NCI-H526 (cell line): Measurements from ENCODE around the gene SMARCA1.

ENCODE experiments used
- DNase-seq, 2 experiments: peaks; one replicate each; lab custom pipeline; 2025; lab: John Stamatoyannopoulos, UW

Gene SMARCA1

DNA sequence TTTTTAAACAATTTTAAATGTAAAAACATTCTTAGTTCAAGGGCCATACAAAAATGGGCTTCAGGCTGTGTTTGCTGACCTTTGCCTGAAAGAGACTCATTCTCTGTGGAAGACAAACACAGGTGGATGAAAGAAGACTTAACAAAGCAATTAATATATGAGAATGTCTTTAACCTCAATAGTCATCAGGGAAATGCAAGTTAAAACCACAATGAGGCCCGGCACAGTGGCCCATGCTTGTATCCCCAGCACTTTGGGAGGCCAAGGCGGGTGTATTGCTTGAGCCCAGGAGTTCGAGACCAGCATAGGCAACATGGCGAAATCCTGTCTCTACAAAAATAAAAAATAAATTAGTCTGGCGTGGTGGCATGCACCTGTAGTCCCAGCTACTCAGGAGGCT is 7.1 kb upstream of the SMARCA1 start:
- no peak for DNase-seq

DNA sequence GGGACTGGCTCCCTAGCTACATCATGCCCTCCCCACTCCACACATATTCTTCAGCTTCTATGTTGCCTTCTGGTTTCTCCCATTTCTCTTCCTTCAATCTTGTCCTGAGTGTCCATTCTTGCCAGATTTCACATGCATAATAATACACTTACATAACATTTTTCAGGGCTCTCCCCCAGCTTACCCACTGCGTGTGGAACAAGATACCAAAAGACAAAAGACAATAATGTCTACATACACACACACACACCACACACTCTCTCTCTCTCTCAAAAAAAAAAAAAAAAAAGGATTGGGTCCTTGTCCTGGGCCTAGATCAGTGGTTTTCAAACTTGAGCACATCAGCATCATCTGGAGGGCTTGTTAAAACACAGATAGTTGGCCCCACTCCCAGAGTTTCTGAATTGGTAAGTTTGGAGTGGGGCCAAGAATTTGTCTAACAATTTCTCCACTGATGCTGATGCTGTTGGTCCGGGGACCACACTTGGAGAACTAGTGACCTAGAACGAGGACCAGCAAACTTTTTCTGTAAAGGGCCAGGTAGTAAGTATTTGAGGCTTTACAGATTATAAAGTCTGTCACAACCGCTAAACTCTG is 6.5 kb upstream of the SMARCA1 start:
- DNase-seq, result no peak

DNA sequence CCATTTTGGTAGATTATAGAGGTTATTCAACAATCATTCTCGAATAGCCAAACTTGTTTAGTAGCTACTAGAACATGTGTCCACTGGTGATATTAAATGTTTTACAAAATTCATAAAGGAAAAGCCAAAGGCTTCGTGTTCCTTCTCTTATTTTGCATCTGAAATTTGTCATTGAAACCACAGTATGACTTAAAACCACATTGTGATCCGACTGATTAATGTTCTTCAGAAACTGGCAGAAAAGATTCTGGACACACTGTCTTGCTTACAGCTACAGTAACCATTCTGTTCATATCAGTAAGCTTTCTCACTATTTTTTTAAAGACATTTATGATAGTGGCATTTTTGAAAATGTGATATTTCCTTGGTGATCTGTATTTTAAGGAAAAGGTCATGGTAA is 2.6 kb upstream of the SMARCA1 start:
- no peak for DNase-seq

- no peak for DNase-seq
These were observed 1.9 kb upstream of the SMARCA1 start for GRCh38 chrX:129525162-129525561.

- no peak for DNase-seq
These were observed 1.1 kb upstream of the SMARCA1 start for GRCh38 chrX:129524250-129524850.

DNA sequence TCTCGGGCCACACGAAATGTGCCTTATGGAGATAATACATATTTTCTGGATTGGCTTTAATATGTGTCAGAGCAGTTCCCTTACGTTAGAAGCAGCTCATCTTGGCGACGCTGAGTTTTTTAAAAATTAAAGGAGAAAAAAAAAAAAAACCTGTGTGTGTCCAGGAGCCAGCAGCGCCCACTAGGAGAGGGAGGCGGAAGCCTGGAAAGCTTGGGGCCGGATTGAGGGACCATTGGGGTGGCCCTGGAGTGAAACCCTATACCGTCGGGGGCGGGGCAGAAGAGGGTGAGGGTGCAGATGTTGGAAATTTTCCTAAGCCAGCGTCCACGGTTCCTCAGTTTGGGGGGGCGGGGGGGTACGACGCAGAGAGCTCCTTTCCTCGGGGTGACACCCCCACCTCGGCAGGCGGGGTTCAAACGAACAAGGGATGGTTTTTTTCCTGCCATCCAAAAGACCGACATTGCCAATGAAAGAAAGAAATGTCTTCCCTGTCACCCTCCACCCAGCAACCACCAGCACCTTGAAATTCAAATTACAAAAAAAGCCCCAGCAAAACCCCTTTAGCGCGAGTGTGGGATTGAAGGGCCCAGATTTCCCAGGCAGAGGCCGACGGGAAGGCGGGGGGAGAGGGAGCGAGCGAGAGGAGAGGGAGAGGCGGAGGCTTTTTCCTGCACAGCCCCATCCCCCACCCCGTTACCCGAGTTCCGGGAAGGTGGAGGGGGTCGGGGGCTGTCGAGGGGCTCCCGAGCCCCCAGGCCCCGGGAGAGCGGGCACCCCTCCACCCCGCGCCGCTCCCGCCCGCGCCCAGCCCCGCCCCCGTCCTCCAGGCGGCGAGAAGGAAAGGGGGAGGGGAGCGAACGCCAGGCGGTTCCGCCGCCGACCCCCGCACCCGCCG is 859 bp downstream of the SMARCA1 start:
- peak in 1 of 2 experiments; percentile 51 for DNase-seq

- no peak for DNase-seq
These were observed 3.1 kb downstream of the SMARCA1 start for GRCh38 chrX:129520151-129520550.

DNA sequence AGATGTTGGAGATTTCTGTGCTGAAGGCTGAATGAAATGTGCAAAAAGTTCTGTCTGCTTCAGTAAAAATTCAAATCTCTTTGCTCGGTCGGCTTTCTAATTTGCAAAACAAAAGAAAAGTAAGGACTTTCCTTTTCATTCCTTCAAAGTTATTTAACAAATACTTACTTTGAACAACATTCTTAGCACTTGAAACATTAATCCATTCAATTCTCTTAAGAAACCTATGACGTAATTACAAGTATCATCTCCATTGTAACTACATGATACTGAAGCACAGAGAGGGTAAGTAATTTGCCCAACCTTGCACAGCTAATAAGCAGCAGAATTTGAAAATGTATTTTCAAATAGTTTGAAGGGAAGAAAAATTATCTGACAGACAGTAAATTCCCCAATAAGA is 6.9 kb downstream of the SMARCA1 start:
- DNase-seq, result no peak

DNA sequence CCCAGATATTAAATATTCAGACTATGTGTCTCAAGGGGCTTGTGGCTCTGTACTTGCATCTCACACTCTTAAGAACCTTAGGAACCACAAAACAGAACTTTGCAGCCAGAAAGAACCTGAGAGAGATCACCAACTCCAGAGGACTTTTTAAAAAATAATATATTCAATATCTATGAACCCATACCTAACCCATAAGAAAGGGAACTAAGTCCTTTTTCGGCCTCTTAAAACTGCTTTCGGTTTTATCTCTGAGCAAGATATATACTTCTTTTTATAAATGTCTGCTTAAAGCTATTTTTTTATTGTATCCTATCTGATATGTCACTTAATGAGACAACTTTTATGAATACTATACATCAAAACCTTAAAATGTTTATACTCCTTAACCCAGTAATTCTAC is 10.9 kb downstream of the SMARCA1 start:
- no peak for DNase-seq

DNA sequence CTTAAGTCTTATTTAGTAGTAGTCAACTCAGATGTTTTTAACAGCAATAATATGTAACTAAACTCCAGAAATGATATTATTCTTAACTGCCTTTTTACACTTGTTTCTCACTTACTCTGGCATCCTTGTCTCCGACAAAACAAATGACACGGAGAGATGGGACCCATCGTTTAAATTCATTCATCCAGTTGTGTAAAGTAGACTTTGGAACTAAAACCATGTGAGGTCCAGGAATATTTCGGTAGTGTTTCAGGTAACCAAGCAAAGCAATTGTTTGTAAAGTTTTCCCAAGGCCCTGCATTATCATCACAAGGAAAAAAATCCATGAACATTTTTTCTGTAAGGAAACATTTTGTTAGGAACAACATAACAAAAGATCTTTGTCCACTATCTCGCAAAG is 11.6 kb downstream of the SMARCA1 start:
- no peak for DNase-seq

- no peak for DNase-seq
These were observed 13.0 kb downstream of the SMARCA1 start for GRCh38 chrX:129510331-129510730.

GRCh38 chrX:129497146-129497843 is 26.0 kb downstream of the SMARCA1 start:
- no peak for DNase-seq

DNA sequence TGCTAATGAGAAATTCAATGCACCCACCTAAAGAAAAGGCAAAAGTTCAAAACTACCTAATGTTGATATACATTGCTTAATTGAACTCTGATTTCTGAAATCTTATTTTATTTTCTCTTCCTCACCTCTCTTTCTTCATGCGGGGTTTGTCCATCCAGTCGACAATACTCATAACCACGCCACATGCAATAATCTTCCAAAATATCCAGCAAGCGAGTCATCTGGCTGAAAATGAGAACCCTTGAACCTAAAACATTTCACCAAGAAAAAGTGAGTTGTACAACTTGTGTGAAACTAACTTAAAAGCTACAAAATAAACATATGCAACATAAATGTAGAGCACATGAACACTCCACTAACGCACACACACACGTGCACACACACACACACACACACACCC is 26.7 kb downstream of the SMARCA1 start:
- no peak for DNase-seq

DNA sequence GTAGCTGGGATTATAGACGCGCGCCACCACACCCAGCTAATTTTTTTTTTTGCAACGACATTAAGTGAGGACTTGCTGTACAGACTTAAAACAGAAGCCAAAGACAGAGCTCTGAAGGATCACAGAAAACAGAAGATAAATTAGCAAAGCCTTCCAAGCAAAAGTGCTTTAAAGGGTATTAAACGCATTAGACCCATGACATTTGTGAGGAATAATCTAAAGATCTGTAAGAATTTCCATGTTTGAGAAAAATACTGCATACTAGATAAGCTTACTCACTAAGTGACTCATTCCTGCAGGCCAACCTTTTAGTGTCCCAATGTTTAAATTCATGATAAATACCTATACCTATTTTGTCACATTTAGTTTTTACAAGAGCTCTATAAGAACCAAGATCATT is 27.4 kb downstream of the SMARCA1 start:
- DNase-seq, result no peak

DNA sequence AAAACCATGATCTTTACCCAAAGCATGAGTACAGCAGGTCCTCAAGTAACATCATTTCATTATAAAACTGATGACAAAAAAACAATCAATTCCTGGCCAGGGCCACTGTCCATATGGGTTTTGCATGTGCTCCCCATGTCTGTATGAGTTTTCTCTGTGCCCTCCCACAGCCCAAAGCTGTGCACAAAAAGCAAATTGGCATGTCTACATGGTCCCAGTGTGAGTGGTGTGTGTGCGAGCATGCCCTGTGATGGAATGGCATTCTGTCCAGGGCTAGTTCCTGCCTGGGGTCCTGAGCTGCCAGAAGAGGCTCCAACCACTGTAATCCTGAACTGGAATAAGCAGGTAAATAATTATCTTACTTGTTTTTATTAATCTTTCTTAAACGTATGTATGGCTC is 28.4 kb downstream of the SMARCA1 start:
- no peak for DNase-seq

DNA sequence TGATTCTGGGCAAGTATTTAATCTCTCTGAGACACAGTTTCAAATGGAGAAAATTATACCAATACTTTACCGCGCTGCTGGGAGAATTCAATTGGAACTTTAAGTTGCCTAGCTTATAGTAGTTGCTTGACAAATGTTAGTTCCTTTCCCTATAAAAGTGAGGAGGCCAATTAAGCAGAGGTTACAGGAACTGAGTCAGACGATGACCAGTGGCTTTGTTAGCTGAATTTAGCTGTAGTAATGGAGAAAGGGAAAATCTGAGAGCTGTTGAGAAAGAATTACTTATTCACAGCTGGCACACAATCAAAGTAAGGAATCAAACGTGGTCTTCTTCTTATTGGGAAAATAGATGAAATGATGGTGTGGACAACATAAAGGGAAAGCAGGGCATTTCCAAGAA is 29.6 kb downstream of the SMARCA1 start:
- DNase-seq, result no peak

GRCh38 chrX:129490330-129490729 is 33.0 kb downstream of the SMARCA1 start:
- DNase-seq, result no peak

DNA sequence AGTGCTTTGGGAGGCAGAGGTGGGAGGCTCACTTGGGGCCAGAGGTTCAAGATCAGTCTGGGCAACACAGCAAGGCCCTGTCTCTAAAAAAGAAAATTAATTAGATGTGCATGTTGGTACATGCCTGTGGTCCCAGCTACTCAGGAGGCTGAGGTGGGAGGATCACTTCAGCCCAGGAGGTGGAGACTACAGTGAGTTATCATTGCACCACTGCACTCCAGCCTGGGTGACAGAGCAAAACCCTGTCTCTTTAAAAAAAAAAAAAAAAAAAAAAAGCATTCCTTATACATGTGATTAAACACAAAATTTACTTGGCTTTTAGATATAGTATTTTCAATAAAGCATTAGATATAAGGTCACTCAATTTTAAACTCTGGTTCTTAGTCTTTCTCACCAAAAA is 34.9 kb downstream of the SMARCA1 start:
- no peak for DNase-seq

GRCh38 chrX:129480889-129481288 is 42.4 kb downstream of the SMARCA1 start:
- no peak for DNase-seq

- no peak for DNase-seq
These were observed 44.8 kb downstream of the SMARCA1 start for GRCh38 chrX:129478516-129478915.

DNA sequence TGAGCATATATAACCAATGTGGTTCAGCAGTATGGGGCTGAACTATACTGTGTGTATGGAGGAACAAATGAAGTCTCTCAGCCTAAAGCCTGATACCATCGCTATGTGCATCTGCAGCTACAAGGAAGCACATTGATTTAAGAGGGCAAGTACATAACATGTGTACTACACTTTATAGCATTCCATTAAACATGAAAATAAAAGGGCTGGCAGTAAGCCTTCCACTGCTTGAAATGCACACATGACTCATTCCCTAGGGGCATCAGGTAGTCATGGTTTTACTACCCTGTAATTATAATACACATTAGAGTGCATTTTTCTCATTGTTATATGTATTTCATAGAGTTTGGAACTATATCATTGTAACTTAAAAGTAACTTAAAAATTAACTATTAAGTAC is 51.2 kb downstream of the SMARCA1 start:
- DNase-seq, result peak in 1 of 2 experiments; percentile 0

DNA sequence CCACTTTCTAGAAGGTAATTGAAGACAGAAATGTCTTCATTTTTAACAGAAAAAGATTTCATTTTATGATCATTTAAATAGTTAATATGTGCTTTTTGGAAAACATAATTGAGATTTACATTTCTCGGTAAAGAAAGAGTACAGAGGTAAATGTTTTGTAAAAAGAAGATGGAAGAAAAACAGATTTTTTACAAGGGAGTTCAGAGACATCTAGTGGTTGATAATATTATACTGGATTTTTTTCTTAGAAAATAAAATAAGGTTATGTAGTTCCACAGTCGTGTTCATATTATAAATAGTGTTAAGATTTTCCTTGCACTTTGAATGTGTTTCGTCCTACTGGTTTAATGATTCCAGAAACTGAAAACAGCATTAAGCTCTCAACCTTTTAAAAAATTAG is 60.6 kb downstream of the SMARCA1 start:
- DNase-seq, result no peak
